Colonic mucosa (tissue), 4 donors: ENCODE measurements around the gene BAZ2A. TPM values are rescaled to one million over a fixed set of nuclear protein-coding genes. Genes with fewer than 3 reads are reported as not detected.

Experiments
- DNase-seq: peaks from one replicate; pipeline ENCODE4 v3.0.0-alpha.2; 2020
- H3K27ac ChIP-seq: fragments of 200-600 bp; one replicate; pipeline ENCODE4 v1.8.0; 2021
- H3K27me3 ChIP-seq: fragments of 200-600 bp; one replicate; pipeline ENCODE4 v1.8.0; 2021
- H3K36me3 ChIP-seq: fragments of 200-600 bp; one replicate; pipeline ENCODE4 v1.8.0; 2021
- H3K4me1 ChIP-seq: fragments of 200-600 bp; one replicate; pipeline ENCODE4 v1.8.0; 2021; ENCODE audit warnings: mild to moderate bottlenecking
- H3K4me3 ChIP-seq: fragments of 200-600 bp; one replicate; pipeline ENCODE4 v1.8.0; 2021
- H3K9ac ChIP-seq, 2 donors: one replicate each; pipeline ENCODE4 v1.7.0; 2013; ENCODE audit warnings: control low read depth in 2 of 2, low read depth in 2 of 2, low read length in 2 of 2
- H3K9me3 ChIP-seq: fragments of 200-600 bp; one replicate; pipeline ENCODE4 v1.8.0; 2021
- intact Hi-C: fragments of 100-400 bp; cut with DNase I; formaldehyde crosslinking; loops from one replicate; pipeline ENCODE4 v1.14.1; 2022
- total RNA-seq, 2 donors: library from RNA; stranded (reverse); fragmentation: NEBNext Ultra II Directional in 1 of 2; extraction: Animal tissue kit (Norgen Biotek cat#: 25700) in 1 of 2; gene quantifications; one replicate each; pipeline ENCODE4 v1.2.1, GENCODE V29; 2021
- TF ChIP-seq, protein P1 (sequence below): fragments of 200-600 bp; IDR thresholded peaks from one replicate; pipeline ENCODE4 v1.8.0; 2022; ENCODE audit warnings: antibody characterized with exemption, mild to moderate bottlenecking
- donor health status: healthy.
- donor health status: DM: no; HTN: no; CAD: no.
- donor health status: DM: no; HTN: no; CAD: no.

The BAZ2A gene
- total RNA-seq = 10 to 100 TPM; 85.8 to 99.2 TPM

DNA sequence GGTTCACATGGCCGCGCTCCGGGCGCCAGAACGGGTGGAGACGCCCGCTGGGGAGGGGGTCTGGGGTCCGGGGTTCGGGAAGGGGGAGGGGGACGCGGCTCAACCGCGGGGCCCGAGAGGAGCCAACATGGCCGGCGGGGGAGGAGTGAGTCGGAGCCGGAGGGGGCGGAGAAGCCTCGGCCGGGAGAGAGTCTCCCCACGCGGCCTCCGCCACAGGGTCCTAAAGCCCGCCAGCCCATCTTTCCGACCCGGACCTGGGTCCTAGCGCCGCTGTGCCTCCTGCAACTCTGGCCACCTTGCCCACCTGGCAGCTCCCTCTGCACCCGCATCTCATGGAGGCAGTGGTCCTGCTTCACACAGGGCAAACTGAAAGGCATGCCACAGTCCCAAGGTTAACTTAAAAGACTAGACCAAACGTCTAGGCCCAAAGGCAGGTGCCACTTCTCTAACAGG lies at the start of gene BAZ2A:
TSS of gene BAZ2A (minus strand) at position 147 of the 453 bp plus-strand sequence. CDS start 12,796 bp downstream, outside the sequence.
- TF ChIP-seq, protein P1, sequence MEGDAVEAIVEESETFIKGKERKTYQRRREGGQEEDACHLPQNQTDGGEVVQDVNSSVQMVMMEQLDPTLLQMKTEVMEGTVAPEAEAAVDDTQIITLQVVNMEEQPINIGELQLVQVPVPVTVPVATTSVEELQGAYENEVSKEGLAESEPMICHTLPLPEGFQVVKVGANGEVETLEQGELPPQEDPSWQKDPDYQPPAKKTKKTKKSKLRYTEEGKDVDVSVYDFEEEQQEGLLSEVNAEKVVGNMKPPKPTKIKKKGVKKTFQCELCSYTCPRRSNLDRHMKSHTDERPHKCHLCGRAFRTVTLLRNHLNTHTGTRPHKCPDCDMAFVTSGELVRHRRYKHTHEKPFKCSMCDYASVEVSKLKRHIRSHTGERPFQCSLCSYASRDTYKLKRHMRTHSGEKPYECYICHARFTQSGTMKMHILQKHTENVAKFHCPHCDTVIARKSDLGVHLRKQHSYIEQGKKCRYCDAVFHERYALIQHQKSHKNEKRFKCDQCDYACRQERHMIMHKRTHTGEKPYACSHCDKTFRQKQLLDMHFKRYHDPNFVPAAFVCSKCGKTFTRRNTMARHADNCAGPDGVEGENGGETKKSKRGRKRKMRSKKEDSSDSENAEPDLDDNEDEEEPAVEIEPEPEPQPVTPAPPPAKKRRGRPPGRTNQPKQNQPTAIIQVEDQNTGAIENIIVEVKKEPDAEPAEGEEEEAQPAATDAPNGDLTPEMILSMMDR = no peak
- Histone ChIP-seq H3K4me3 (peak within 1 kb of the TSS; percentile 84), H3K36me3 (no peaks in the 10 kb centered on the region), H3K4me1 (peaks cover 20% of the 10 kb centered on the region), H3K27me3 (no peaks in the 10 kb centered on the region), H3K9ac (peak within 1 kb of the TSS; percentile 98 to 99), H3K27ac (peak within 1 kb of the TSS; percentile 91), H3K9me3 (no peaks in the 10 kb centered on the region)
- peak; percentile 95 for DNase-seq
- intact Hi-C loops = loop anchor here (5.0 kb wide), 1 partner anchor 113 kb away; no protein-coding TSS in a partner anchor

DNA sequence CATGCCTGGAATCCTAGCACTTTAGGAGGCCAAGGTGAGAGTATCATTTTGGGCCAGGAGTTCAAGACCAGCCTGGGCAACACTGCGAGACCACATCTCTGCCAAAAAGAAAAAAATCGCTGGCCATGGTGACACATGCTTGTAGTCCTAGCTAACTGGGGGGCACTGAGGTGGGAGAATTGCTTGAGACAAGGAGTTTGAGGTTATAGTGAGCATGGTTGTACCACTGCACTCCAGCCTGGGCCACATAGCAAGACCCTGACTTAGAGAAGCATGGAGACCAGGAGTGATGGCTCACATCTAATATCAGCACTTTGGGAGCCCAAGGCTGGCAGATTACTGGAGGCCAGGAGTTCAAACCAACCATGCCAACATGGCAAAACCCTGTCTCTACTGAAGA lies 48.7 kb upstream of the BAZ2A start:
- H3K36me3 ChIP-seq = no peaks in the 10 kb centered on the region
- intact Hi-C loops = no loop called here
- no peak overlapping the region for H3K4me3 ChIP-seq
- peaks cover 7% of the 10 kb centered on the region for H3K4me1 ChIP-seq
- peak overlapping the region in 1 of 2 donors; percentile 15 for H3K9ac ChIP-seq
- H3K27ac ChIP-seq = no peak overlapping the region
- H3K9me3 ChIP-seq = no peaks in the 10 kb centered on the region
- DNase-seq = no peak
- TF ChIP-seq, protein P1 = no peak
- H3K27me3 ChIP-seq = no peaks in the 10 kb centered on the region

DNA sequence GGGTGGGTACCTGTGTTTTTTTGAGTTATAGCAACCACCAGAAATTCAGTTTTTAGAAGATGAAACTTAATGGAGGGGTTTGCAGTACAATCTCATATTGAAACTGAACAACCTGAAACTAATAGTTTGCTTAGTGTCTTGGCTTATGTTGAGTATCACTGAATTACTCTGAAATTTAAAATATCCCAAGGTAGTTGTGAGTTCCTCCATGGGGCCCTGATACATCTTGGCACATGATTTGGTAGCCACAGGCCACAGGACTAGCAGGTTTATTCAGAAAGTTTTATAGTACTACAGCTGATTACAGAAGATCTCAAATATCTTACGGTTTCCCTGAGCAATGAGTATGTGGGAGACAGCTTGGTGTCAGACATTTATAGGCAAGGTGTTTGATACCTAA lies 47.6 kb upstream of the BAZ2A start:
- H3K27ac ChIP-seq = peak overlapping the region; percentile 56
- H3K27me3 ChIP-seq = no peaks in the 10 kb centered on the region
- no peak for DNase-seq
- H3K9me3 ChIP-seq = no peaks in the 10 kb centered on the region
- TF ChIP-seq, protein P1 = no peak
- no peak overlapping the region for H3K4me3 ChIP-seq
- H3K9ac ChIP-seq = no peak overlapping the region
- no peaks in the 10 kb centered on the region for H3K36me3 ChIP-seq
- no peaks in the 10 kb centered on the region for H3K4me1 ChIP-seq
- intact Hi-C loops = no loop called here

DNA sequence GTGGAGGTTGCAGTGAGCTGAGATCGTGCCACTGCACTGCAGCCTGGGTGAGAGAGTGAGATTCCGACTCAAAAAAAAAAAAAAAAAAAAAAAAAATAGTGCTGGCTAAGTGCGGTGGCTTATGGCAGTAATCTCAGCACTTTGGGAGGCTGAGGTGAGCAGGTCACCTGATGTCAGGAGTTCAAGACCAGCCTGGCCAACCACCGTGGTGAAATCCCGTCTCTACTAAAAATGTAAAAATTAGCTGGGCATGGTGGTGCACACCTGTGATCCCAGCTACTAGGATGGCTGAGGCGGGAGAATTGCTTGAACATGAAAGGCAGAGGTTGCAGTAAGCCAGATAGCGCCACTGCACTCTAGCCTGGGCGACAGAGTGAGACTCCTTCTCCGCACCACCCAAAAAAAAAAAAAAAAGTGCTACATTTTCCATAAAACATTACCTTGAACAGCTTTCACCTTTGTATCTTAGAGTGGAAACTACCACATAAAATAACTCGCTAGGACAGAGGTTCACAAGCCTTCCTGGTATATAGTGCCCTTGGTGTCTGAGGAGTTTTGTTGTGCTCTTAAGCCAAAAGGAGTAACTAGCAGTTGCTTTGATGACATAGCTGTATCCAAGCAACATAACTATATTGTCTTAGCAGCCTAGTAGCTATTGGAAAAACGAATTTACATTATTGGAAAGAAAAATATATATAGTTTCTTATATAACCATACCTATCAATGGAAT lies 46.9 kb upstream of the BAZ2A start:
- H3K4me3 ChIP-seq = no peak overlapping the region
- DNase-seq = no peak
- no peaks in the 10 kb centered on the region for H3K9me3 ChIP-seq
- H3K36me3 ChIP-seq = no peaks in the 10 kb centered on the region
- intact Hi-C loops = no loop called here
- TF ChIP-seq, protein P1 = no peak
- peak overlapping the region; percentile 56 for H3K27ac ChIP-seq
- no peaks in the 10 kb centered on the region for H3K27me3 ChIP-seq
- H3K9ac ChIP-seq = no peak overlapping the region
- H3K4me1 ChIP-seq = no peaks in the 10 kb centered on the region

DNA sequence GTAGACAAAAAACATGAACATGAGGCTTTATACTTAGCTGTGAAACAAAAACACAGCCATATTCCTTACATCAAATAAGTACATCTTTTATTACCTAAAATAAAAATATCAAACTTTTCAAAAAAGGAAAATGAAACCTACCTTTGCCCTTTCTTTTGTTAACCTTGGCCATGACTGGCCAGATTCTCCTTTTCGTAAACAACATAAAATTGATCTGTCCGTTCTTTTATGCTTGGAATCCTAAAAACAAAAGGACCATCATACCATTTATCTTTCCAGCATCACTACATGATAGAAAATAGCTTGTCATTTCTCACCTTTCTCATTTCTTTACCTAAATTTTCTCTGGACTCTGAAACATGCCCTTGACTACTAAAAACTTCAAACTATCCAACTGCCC lies 41.5 kb upstream of the BAZ2A start:
- Histone ChIP-seq H3K4me3 (no peak overlapping the region), H3K9ac (no peak overlapping the region), H3K27ac (peak overlapping the region; percentile 58), H3K36me3 (peaks cover 12% of the 10 kb centered on the region), H3K27me3 (no peaks in the 10 kb centered on the region), H3K9me3 (no peaks in the 10 kb centered on the region), H3K4me1 (peaks cover 13% of the 10 kb centered on the region)
- TF ChIP-seq, protein P1 = no peak
- DNase-seq = no peak
- intact Hi-C loops = no loop called here
